GM18867 (cell line): Measurements from ENCODE around the gene ITM2C.

Experiments used
- ATAC-seq: cut with Tn5 transposase; IDR thresholded peaks from one replicate; pipeline ENCODE4 v1.9.1; 2021; ENCODE audit warnings: mild to moderate bottlenecking, moderate library complexity; ENCODE audit not compliant: unreplicated experiment

Gene ITM2C

DNA sequence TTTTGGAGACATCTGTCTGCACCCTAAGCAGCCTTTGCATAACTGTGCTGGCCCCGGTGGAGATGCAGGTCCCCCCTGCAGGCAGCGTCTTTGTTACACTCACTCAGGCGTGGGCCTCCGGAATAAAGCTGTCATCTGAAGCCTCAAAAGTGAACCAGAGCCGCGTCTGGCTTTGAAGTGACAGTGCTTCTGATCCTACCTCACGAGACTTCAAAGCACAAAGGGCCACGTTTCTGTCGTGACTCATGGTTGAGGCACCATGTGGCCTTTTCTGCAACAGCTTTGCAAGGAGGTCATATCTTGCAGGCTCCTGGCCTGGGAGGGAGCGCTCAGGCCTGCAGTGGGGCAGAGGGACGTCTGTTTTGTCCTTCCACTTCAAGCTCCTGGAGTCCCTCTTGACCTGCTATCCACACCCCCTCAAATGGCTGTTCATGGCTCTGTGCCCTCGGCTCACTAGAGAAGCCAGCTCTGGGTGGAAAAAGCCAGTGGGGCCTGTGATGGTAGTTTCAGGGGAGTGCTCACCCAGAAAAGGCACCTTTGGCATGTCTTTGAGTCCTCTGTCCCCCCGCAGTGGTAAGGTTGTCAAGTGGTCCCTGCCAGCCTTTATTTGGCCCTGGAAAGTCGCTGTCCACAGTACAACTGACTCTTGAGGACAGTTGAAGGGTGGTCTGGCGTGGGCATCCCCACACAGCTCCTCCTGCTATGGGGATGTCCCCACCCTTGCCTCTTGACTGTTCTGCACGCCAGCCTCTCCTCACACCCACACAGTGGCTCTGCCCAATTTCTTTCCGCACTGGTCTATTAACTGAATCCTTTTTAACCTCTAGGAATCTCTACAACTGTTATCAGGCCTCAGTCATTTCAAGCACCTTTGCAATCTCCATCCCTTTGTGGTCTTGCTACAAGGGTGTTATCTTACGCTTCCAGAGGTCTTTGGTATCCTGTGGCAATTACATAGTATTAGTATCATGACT, 41.0 kb downstream of the ITM2C start:
- ATAC-seq: no peak

- ATAC-seq: no peak
Observed at GRCh38 chr2:230906471-230907230, 41.9 kb downstream of the ITM2C start.

DNA sequence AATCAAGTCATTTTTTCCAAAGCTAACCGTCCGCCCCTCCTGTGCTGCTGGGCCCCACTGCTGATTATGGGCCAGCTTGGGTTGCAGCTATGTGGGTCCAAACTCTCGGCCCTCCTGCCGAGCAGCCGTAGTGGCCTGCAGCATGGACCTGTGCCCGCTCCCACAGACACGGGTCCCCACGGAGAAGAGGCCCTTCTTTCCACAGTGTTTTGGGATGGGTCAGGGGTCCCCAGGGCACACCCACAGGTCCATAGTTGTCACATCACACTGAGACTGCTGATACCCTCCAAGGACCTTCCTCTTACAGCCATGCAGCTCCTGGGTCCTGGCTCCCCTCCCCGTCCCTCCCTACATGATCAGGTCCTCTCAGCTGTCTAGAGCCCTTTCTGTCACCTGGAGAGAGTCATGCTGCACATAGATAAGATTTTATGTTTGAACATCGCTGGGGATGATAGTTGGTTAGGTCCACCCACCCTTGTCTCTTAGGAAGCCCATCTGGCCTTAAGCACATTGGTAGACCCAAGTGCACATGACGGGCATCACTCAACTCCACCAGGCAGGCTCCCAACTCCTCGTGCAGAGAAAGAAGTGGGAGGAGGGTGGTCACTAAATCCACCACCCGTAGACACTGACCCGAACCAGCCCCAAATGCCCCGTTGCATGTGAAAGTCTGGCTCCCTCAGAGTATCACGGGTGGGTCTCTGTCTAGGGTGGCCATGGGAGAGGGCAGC, 42.8 kb downstream of the ITM2C start:
- no peak for ATAC-seq

DNA sequence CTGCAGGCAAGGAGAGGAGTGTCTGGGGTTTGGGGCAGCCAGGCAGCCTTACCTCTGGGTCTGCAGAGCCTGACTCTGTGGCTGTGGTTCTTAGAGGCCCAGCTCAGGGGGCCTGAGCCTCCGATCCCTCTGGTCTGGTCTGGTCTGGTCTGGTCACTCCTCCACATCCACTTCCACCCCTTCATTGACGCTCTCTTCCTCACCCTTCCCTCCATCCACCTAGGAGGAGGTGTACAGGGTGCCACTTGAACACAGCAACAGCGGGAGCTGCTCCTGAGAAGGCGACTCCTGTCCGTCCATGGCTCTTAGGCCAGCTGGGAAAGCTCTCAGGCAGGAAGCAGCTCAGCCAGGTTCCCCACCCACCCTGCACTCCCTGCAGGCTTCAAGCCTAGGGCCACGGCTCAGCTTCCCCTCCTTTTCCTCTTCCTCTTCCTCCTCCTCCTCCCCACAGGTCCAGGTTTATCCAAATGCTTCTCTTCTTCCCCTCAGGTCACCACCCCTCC, 43.4 kb downstream of the ITM2C start:
- ATAC-seq: no peak

- no peak for ATAC-seq
Observed at GRCh38 chr2:230908595-230909191, 44.0 kb downstream of the ITM2C start.

DNA sequence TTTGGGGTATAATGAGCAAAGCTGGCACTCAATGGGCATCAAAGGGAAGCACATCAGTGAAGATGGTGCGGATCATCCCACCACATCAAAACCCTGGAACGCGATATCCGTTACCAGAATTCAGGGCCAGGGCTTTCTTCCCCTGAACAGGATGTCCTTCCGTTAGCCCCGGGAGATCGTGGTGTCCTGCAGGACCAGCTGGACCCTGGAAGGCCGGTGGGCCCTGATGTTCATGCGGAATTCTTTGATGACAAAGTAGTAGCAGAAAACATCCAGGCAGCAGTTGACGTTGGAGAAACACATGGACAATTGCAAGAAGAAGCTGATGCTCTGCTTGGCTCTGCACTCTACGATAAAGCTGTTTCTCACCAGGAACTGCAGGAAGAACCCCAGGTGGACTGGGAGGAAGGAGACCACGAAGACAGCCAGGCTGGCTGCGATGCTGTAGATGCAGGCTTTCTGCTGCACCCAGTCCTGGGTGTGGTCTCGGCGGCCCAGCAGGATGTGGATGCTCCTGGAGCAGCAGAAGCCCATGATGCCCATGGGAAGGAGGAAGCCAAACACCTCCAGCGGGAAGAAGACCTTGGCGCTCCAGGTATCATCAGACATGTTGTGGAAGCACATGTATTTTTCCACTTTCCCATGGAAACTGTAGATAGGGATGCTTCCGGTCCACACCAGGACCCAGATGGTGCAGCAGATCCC, 45.3 kb downstream of the ITM2C start:
- ATAC-seq: no peak

DNA sequence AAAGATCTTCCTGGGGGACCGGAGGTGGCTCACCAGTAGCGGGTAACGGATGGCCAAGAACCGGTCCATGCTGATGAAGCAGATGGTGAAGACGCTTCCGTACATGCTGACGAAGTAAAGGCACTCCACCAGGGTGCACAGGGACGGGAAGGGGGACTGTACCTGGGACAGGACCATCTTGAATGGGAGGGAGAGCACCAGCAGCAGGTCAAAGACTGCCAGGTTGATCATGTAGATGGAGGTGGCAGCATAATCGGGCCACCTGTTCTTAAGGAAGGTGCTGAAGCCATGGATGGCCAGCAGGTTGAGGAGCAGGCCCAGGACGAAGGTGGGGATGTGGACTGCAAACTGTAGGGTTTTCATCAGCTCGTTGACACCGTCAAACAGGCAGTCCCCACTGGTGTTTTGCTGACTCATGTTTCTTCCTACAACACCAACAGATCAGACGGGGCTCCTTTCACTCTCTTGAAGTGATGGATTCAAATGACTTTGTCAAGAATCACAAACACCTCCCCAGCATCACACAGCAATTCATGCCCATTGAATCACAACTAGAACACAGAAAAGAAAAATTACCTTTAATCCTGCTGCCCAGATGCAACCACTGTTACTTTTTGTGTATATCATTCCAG, 45.9 kb downstream of the ITM2C start:
- ATAC-seq: no peak

DNA sequence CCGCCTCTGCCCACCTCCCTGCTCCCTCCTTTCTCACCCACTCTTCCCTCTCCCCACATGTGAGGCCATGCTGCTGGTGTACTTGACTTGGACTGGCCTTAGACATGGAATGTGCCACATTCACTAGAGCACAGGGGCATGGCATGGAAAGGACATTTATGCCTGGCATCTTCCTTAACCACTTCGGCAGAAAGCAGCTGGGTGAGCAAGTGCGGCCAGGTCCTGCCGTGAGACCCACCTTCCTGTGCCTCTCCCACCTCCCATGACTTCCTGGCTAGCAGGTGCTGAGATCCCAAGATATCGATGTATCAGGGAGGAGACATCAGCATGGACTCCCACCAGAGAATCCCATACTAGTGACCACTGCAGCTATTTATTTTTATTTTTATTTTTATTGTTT, 47.3 kb downstream of the ITM2C start:
- no peak for ATAC-seq

DNA sequence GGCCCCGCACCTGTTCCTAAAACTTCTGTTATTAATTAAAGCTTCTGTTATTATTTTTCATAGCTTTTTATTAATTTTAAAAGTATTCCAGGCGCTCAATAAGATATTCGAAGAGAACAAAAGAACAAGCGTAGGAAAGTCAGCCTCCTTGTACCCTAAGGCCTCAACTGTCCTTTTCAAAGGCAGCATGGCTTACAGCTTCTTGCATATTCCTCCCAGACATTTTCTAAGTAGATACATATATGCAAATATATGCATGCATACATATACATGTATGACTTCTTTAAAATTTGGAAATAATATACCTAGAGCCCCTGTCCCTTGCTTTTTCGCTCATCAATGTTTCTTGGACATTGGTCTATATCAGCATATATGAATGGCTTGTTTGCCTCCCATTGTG, 48.0 kb downstream of the ITM2C start:
- no peak for ATAC-seq

- ATAC-seq: no peak
Observed at GRCh38 chr2:230913406-230914143, 48.8 kb downstream of the ITM2C start.

- no peak for ATAC-seq
Observed at GRCh38 chr2:230914886-230915285, 50.1 kb downstream of the ITM2C start.

DNA sequence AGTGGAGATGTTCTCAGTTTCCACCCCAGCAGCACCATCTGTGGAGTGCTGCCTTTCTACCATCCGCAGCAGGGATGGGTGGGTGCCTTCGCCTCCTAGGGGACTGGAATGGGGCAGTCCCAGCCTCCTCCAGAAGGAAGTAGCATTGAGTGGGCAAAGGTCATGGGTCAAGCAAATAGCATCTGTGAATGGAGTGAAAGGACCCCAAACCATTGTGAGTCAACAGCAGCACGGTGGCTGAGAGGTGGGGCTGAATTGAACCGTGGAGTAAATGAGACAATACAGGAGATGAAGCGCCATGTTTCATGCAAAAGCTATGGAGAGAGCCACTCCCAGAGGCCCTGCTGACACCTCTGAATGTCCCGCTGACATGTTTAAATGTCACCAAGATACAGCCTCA, 50.6 kb downstream of the ITM2C start:
- ATAC-seq: no peak

DNA sequence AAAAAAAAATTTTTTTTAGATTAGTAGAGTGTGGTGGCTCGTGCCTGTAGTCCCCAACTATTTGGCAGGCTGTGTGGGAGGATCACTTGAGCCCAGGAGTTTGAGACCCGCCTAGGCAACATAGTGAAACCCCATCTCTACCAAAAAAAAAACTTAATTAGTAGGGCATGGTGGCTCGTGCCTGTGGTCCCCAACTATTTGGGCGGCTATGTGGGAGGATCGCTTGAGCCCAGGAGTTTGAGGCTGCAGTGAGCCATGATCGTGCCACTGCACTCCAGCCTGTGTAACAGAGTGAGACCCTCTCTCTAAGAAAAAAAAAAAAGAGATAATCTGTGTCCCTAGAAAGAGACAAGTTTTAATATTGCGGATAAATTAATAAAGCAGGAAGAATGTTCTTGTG, 51.5 kb downstream of the ITM2C start:
- ATAC-seq: no peak

GRCh38 chr2:230919240-230919639, 54.5 kb downstream of the ITM2C start:
- ATAC-seq: no peak

DNA sequence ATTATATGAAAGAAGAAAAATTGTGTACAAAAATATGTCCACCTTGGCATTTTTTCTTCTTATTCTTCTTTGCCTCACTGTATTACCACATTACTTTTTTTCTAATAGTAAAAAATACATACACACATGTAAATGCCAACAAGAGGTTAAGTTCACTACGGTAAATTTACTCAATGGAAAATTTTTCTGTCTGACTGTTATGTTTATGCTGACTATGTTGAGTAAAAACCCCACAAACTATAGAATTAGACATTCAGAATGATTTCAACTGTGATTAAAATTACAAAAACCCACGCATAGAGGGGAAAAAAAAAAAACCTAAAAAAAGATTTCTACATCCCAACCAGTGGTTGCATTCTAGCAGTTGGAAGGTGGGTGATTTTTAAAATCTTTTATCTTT, 54.9 kb downstream of the ITM2C start:
- no peak for ATAC-seq

GRCh38 chr2:230920167-230920566, 55.4 kb downstream of the ITM2C start:
- ATAC-seq: no peak

- no peak for ATAC-seq
Observed at GRCh38 chr2:230921806-230922595, 57.3 kb downstream of the ITM2C start.
